Breast epithelium (tissue), 3 donors: Measurements from ENCODE around the gene GPATCH4.

ENCODE experiments used
- POLR2A ChIP-seq: fragments of 450-650 bp; IDR thresholded peaks from one replicate; pipeline ENCODE4 v1.6.1; 2016; ENCODE audit warnings: antibody characterized with exemption, mild to moderate bottlenecking, moderate library complexity
- POLR2AphosphoS5 ChIP-seq, 3 donors: sonication (generic); formaldehyde crosslinking; IDR thresholded peaks; one replicate each; pipeline ENCODE4 v1.6.1; 2017; ENCODE audit warnings: antibody characterized with exemption in 3 of 3
- TF ChIP-seq, protein P1 (sequence below), 3 donors: fragments of 450-650 bp; IDR thresholded peaks; one replicate each; pipeline ENCODE4 v1.5.1; 2016 to 2017; ENCODE audit warnings: antibody characterized with exemption in 3 of 3, mild to moderate bottlenecking in 3 of 3, moderate library complexity in 3 of 3

DNA sequence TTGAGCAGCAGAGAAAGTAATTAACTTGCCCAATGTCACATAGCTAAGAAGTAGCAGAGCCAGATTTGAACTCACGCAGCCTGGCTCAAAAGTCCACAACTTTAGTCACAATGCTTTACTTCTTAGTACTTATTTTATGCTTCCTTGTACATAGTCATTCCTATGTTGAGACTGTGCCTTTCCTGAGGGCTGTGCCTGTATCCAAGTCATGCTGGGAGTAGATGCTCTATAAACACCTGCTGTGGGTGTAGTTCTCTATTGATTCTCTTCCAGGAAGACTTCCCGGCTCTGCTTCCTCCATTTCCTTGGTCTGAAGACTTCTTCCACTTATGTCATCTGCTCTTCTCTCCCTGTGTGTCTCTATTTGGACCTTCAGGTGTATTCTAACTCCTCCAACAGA lies 45.6 kb downstream of the GPATCH4 start:
- TF ChIP-seq, protein P1, sequence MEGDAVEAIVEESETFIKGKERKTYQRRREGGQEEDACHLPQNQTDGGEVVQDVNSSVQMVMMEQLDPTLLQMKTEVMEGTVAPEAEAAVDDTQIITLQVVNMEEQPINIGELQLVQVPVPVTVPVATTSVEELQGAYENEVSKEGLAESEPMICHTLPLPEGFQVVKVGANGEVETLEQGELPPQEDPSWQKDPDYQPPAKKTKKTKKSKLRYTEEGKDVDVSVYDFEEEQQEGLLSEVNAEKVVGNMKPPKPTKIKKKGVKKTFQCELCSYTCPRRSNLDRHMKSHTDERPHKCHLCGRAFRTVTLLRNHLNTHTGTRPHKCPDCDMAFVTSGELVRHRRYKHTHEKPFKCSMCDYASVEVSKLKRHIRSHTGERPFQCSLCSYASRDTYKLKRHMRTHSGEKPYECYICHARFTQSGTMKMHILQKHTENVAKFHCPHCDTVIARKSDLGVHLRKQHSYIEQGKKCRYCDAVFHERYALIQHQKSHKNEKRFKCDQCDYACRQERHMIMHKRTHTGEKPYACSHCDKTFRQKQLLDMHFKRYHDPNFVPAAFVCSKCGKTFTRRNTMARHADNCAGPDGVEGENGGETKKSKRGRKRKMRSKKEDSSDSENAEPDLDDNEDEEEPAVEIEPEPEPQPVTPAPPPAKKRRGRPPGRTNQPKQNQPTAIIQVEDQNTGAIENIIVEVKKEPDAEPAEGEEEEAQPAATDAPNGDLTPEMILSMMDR (IDR thresholded peaks at IDR 0.05), result no peak
- TF ChIP-seq POLR2A, result no peak
- TF ChIP-seq POLR2AphosphoS5 (IDR thresholded peaks at IDR 0.05), result no peak
